Stimulated activated effector memory CD8-positive, alpha-beta T cell treated with anti-CD3 and anti-CD28 coated beads, Interleukin-12 subunit alpha, Interleukin-12 subunit beta, amount 100 ng/mL, for 72 hours (primary cell): ENCODE measurements around the gene USP13.
"Not testable (repeated sequence)": the region's sequence is repeated elsewhere in the genome, so short reads cannot be mapped to it uniquely, and the experiment has no call there.

Source experiments
- ATAC-seq: fragments of 150-1000 bp; cut with Tn5 transposase; 2 replicates; pipeline ENCODE4 v1.10.0; 2021
- DNase-seq, 2 donors: peaks; one replicate each; pipeline ENCODE4 v3.0.0; 2021 to 2022; ENCODE audit warnings: low spot score in 2 of 2
- H3K27ac Mint-ChIP-seq: one replicate; pipeline ENCODE4 v1.8.0; 2022; ENCODE audit warnings: mild to moderate bottlenecking, mixed read lengths
- H3K36me3 Mint-ChIP-seq: one replicate; pipeline ENCODE4 v1.8.0; 2022; ENCODE audit warnings: mild to moderate bottlenecking, mixed read lengths
- H3K4me1 Mint-ChIP-seq: one replicate; pipeline ENCODE4 v1.8.0; 2022; ENCODE audit warnings: mixed read lengths
- H3K4me3 Mint-ChIP-seq: one replicate; pipeline ENCODE4 v1.8.0; 2022; ENCODE audit warnings: mild to moderate bottlenecking, mixed read lengths
- H3K9me3 Mint-ChIP-seq: one replicate; pipeline ENCODE4 v1.8.0; 2022; ENCODE audit warnings: mixed read lengths

Gene USP13

DNA sequence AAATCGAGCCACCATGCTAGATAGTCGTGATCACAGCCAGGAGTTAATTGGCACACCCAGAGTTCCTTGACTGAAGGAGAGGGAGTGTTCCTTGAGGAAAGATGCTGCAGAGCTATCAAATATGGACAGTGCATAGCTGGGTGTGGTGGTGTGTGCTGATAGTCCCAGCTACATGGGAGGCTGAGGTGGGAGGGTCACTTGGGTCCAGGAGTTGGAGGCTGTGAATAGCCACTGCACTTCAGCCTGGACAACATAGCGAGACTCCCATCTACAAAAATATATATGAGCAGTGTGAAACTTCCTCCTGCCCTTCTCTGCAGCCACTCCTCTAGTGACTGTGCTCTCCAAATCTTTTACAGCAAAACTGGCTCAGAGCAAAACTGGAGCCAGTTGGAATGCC lies 10.0 kb upstream of the USP13 start:
- H3K27ac Mint-ChIP-seq = no peak overlapping the region

DNA sequence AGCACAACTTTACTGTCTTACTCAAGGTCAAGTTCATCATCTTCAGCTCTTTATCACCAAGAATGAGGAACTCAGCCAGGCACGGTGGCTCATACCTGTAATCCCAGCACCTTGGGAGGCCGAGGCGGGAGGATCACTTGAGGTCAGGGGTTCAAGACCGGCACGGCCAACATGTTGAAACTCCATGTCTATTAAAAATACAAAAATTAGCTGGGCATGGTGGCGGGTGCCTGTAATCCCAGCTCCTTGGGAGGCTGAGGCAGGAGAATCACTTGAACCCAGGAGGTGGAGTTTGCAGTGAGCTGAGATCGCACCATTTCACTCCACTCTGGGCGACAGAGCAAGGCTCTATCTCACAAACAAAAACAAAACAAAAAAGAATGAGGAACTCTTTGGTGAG lies 9.0 kb upstream of the USP13 start:
- not testable (repeated sequence) for H3K27ac Mint-ChIP-seq, H3K4me3 Mint-ChIP-seq, ATAC-seq, H3K36me3 Mint-ChIP-seq, DNase-seq, H3K4me1 Mint-ChIP-seq, H3K9me3 Mint-ChIP-seq

More for the DNA sequence above, 10.0 kb upstream of the USP13 start:
- no peak for ATAC-seq
- Mint-ChIP-seq H3K4me1 (no peaks in the 10 kb centered on the region), H3K4me3 (no peak overlapping the region), H3K36me3 (no peaks in the 10 kb centered on the region), H3K9me3 (no peaks in the 10 kb centered on the region)
- DNase-seq = no peak

DNA sequence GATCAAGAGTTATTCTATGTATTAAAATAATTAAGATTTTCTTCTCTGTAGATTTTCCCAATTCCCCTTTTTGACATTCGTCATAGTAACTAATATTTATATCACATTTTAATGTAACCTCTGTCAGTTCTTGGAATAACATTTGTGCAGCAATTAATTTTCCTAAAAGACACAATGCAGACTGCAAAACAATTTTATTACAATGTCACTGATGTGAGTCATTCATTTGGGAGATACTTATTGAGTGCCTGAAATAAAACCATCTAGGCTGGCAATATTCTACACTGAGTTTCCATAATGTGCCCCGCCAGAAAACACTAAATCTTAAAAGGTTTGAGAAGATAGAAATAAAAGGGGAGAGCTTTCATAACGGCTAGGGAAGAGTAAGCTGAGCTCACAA lies 6.7 kb upstream of the USP13 start:
- H3K4me1 Mint-ChIP-seq = no peaks in the 10 kb centered on the region

DNA sequence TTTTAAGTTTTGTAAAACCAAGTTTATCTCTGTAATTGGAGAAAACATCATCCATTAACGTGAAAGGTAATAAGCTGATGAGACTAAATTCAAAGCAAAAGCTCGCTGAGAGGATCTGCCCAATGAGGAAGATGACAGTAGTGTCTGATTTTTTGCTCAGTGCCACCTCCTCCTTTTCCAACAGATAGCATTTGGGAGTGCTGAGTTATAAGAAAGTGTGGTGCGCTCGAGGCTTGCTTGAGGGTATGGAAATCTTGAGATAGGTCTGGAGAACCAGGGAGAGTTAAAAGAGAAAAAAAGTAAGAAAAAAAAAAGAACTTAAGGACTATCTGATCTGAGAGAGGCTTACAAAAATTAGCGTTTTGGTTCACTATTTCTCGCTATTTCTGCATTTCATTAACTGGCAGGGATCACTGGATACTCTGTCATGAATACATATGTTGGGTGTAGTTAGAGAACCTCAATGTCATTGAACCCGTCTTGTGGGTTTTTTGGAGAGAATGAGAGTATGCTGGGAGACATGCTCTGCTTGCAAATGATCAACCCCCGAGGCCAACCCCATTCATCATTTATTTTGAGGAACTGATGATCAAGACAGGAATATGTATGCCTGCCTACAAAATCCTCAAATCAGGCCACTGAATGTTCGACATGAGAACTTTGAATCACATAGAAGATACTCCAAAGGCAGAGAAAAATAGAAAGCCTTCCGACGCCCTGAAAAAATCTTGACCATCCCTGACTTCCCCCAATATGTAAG lies 973 bp upstream of the USP13 start:
- no peak for DNase-seq
- no peaks in the 10 kb centered on the region for H3K36me3 Mint-ChIP-seq
- no peak overlapping the region for H3K27ac Mint-ChIP-seq
- H3K4me3 Mint-ChIP-seq = peak overlapping the region; percentile 94
- ATAC-seq = no peak
- H3K9me3 Mint-ChIP-seq = no peaks in the 10 kb centered on the region
- H3K4me1 Mint-ChIP-seq = peaks cover 12% of the 10 kb centered on the region

More for the DNA sequence above, 6.7 kb upstream of the USP13 start:
- Mint-ChIP-seq H3K9me3 (no peaks in the 10 kb centered on the region), H3K4me3 (no peak overlapping the region), H3K27ac (no peak overlapping the region), H3K36me3 (no peaks in the 10 kb centered on the region)
- no peak for DNase-seq
- ATAC-seq = no peak

DNA sequence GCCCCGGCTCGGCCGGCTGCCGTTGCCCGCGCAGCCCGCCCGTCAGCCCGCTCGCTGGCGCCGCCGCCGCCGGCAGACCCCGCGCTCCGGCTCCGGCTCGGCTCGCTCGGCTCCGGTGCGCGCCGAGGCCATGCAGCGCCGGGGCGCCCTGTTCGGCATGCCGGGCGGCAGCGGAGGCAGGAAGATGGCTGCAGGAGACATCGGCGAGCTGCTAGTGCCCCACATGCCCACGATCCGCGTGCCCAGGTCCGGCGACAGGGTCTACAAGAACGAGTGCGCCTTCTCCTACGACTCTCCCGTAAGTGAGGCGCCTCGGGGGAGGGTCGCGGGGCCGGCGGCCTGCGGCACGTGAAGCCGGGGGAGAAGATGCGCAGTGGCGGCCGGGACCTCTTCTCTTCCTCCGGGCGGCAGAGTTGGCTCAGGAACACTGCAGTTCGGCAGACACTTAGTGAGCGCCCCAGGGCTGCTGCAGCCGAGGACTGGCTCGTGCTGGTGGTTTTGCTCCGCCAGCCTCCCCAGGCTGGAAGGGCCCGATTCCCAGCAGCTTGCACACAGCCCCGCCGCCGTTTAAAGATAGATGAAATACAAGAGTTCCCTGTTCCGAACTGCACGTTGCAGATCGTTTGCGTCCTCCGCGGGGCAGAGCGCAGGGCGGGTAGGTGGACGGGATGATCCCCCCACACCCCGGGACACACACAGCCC lies 407 bp downstream of the USP13 start:
- peak; percentile 45 to 82 for DNase-seq
- peak; percentile 82 for ATAC-seq
- Mint-ChIP-seq H3K36me3 (no peaks in the 10 kb centered on the region), H3K9me3 (no peaks in the 10 kb centered on the region), H3K4me1 (peaks cover 12% of the 10 kb centered on the region), H3K27ac (peak overlapping the region; percentile 93), H3K4me3 (peak overlapping the region; percentile 94)

DNA sequence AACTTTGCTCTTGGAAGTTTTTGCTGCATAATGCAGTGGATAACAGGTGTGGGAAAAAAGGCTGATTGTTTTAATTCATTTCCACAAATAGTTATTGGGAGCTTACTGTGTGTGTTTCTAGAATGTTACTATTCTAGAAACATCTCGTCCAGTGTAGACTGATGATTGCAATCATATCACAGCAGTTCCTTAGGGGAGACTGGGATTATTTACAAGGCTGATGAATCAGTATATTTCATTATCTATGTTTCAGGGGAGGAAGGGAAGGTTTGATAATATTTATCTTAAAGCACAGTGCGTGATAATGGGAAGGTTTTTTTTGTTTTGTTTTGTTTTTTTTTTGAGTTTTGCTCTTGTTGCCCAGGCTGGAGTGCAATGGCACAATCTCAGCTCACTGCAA lies 2.4 kb downstream of the USP13 start:
- no peak for ATAC-seq
- Mint-ChIP-seq H3K36me3 (no peaks in the 10 kb centered on the region), H3K27ac (no peak overlapping the region), H3K4me3 (no peak overlapping the region), H3K4me1 (peaks cover 12% of the 10 kb centered on the region), H3K9me3 (no peaks in the 10 kb centered on the region)
- DNase-seq = no peak

DNA sequence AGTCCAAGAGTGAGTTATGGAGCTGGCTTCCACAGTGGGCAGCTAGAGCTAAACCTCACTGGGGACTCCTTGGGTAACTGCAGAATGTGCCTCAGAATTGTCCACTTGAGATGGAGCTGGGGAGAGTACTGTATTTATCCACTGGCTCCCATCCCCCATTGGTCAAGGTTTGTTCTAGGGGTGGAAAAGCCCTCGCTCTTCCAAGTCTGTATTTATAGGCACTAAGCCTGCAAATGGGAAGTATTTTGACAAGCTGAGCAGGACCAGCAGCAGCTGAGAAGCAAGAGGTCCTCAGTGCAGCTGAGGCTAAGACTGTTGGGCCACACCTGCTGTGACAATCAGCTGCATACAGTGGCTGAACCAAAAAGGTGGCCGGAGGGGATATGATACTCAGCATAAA lies 5.8 kb downstream of the USP13 start:
- Mint-ChIP-seq H3K27ac (no peak overlapping the region), H3K9me3 (no peaks in the 10 kb centered on the region), H3K4me1 (peaks cover 7% of the 10 kb centered on the region), H3K4me3 (no peak overlapping the region), H3K36me3 (no peaks in the 10 kb centered on the region)
- ATAC-seq = no peak
- no peak for DNase-seq

DNA sequence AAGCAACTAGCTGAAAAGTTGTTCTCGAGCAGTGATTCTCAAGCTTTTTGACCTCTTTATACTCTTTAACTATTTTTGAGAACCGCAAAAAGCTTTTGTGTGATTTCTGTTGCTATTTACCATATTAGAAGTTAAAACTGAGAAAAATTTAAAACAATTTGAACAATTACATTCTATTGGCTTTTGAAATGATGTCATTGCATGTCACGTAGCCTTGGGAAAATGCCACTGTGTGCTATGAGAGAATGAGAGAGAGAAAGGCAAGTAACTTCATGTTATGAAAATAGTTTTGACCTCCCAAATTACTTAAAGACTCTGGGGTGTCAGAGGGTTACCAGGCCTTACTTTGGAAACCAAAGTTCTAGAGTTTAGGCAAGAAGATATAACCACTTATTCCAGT lies 8.0 kb downstream of the USP13 start:
- Mint-ChIP-seq H3K27ac (no peak overlapping the region), H3K4me3 (no peak overlapping the region), H3K4me1 (peaks cover 9% of the 10 kb centered on the region), H3K36me3 (no peaks in the 10 kb centered on the region), H3K9me3 (no peaks in the 10 kb centered on the region)
- DNase-seq (no peak), ATAC-seq (no peak)

DNA sequence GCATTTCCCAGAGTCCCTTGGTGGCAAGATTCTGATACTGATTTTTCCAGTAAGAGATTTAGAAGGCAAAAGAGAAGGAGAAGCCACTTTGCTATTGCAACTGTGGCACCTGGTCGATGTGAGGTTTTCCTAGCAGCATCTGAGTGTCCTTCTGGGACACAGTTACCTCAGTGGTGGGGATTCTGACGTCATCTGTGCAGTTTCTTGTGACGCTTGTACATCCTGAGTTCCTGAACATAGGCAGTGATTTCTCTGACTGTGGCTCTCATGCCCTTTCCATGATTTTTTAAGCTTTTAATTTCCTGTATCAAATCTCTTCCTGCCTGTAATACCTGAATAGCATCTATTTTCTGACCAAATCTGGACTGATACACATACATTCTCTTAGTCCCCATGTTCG lies 8.9 kb downstream of the USP13 start:
- H3K4me1 Mint-ChIP-seq = peaks cover 12% of the 10 kb centered on the region

DNA sequence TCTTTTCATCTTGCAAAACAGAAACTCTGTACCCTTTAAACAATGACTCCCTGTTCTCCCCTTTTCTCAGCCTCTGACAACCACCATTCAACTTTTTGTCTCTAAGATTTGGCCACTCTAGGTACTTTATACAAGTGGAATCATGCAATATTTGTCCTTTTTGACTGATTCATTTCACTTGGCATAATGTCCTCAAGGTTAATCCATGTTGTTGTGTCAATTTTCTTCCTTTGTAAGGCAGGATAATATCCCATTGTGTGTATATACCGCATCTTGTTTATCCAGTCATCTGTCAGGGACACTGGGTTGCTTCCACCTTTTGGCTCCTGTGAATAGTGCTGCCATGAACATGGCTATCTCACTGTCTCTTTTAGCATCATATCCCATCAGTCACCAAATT lies 10.3 kb downstream of the USP13 start:
- H3K4me3 Mint-ChIP-seq = no peak overlapping the region

More for the DNA sequence above, 8.9 kb downstream of the USP13 start:
- Mint-ChIP-seq H3K9me3 (no peaks in the 10 kb centered on the region), H3K4me3 (no peak overlapping the region), H3K36me3 (no peaks in the 10 kb centered on the region), H3K27ac (no peak overlapping the region)
- ATAC-seq (no peak), DNase-seq (no peak)

DNA sequence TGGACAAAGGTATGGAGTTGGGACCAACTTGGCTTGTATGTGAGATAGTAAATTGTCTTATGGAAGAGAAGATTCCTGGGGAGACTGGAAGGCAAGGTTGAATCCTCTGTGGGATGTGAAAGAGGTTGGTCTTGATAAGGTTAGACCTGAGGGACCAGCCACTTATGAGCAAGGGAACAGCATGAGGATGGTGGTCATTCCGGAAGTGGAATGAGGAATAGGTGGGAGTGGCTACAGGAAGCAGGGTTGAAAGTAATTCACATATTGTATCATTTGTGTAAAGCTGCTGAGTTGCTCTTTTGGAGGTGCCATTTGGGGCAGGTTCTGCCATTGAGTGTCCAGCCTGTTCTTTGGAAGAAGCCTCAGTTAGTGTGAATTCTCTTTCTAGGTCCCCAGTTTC lies 13.2 kb downstream of the USP13 start:
- DNase-seq = no peak
- Mint-ChIP-seq H3K4me1 (peaks cover 12% of the 10 kb centered on the region), H3K9me3 (no peaks in the 10 kb centered on the region), H3K36me3 (no peaks in the 10 kb centered on the region), H3K27ac (no peak overlapping the region), H3K4me3 (no peak overlapping the region)
- no peak for ATAC-seq

More for the DNA sequence above, 10.3 kb downstream of the USP13 start:
- Mint-ChIP-seq H3K9me3 (no peaks in the 10 kb centered on the region), H3K4me1 (peaks cover 12% of the 10 kb centered on the region), H3K27ac (no peak overlapping the region), H3K36me3 (no peaks in the 10 kb centered on the region)
- DNase-seq (no peak), ATAC-seq (no peak)

DNA sequence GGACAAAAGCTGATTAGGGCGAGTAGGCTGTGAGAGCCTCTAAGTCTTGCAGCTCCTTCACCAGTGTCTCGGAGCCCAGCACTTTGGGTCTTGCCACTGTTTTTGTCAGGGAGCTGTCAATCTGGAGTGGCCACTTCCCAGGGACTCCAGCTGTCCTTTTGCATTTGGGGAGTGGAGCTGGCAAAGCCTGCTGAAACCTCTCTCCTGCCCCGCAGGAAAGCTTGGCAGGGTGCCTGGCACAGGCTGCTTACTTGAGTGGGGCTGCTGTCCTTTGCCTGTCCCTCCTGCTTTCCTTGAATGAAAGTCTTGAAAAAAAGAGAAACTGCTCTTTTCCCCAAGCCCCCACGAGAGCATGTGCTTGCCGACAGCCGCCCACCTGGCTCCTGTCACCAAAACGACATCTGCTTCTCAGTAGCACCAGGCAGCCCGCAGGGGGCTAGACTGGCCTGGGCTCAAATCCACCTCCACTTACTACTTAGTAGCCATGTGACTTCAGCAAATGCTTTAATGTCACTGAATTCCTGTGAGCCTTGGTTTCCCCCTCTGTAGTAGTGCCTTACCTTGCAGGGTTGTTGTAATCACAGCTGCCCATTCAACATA lies 13.7 kb downstream of the USP13 start:
- Mint-ChIP-seq H3K4me1 (peaks cover 12% of the 10 kb centered on the region), H3K36me3 (no peaks in the 10 kb centered on the region), H3K9me3 (no peaks in the 10 kb centered on the region), H3K4me3 (no peak overlapping the region), H3K27ac (no peak overlapping the region)
- no peak for DNase-seq
- no peak for ATAC-seq

DNA sequence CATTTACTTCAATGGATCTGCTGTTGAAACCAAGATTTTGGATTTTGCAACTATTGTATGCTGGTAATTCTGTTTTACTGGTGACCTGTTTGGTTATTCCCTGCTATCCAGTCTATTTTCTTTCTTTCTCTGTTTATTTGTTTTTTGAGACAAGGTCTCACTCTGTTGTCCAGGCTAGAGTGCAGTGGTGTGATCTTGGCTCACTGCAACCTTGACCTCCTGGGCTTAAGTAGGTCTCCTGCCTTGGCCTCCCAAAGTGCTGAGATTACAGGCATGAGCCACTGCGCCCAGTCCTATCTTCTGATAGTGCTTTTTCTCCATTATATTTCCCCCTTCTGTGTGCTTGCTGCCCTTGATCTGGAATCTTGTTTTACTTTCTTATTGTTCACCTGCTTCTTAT lies 15.6 kb downstream of the USP13 start:
- Mint-ChIP-seq H3K9me3 (no peaks in the 10 kb centered on the region), H3K4me1 (peaks cover 12% of the 10 kb centered on the region), H3K27ac (no peak overlapping the region), H3K4me3 (no peak overlapping the region), H3K36me3 (no peaks in the 10 kb centered on the region)
- ATAC-seq (no peak), DNase-seq (no peak)

DNA sequence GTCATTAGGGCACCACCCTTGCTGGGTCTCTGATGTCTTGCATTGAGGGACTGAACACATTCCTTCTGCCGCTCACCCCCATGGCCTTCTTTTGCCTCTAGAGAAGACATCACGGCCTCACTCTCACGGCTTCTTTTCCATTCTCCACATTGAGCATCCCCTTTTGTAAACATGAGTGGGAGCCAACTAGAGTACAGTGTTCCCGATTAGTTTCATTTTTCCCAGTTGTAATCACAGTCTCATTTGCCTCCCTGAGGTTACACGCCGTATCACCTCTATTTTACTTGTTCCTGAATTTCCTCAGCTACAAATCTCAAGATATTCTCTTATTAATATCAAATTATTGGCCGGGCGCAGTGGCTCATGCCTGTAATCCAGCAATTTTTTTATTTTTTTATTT lies 17.5 kb downstream of the USP13 start:
- H3K9me3 Mint-ChIP-seq = no peaks in the 10 kb centered on the region
- no peak overlapping the region for H3K4me3 Mint-ChIP-seq
- no peak for DNase-seq
- H3K27ac Mint-ChIP-seq = no peak overlapping the region
- no peak for ATAC-seq
- H3K4me1 Mint-ChIP-seq = peaks cover 7% of the 10 kb centered on the region
- H3K36me3 Mint-ChIP-seq = no peaks in the 10 kb centered on the region

DNA sequence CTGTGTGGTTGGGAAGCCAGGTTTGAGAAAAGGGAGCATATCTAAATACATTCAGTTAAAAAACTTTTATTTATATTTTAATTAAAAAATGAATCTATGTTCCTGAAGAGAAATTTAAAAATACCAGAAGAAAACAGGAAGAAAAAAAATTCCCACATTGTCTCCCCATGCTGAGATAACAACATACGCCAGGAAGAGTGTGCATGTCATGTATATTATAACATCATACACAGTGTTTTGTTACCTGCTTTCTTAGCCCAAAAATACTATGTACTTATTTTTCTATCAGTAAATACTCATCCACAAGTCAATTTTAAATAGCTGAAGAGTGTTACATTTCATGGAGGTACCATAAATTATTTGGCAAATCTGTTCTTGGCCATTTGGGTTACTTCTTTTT lies 18.5 kb downstream of the USP13 start:
- Mint-ChIP-seq H3K27ac (no peak overlapping the region), H3K4me1 (no peaks in the 10 kb centered on the region), H3K36me3 (no peaks in the 10 kb centered on the region), H3K4me3 (no peak overlapping the region), H3K9me3 (no peaks in the 10 kb centered on the region)
- ATAC-seq (no peak), DNase-seq (no peak)

DNA sequence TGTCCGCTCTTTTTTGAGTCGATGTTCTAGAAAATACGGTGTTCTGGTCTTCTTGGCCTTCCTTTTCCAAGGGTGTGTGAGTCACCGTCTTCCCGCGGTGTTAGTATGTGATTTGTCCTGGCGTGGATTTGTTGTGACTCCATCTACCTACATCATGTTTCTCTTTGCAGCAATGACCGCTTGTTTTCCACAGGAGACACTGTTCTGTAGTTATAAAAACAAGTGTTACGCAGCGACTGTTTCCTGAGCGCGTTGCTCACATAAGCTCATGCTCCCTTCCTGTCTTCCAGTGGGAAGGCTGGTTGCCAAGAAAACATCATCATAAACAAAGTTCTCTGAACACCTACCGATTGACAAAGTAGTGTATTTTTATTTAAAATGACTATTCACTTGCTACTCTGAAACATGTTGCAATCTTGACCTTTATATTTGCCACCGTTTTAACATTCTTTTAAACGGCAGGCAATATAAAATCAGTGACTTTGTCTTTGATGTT lies 19.0 kb downstream of the USP13 start:
- DNase-seq = no peak
- Mint-ChIP-seq H3K4me3 (no peak overlapping the region), H3K4me1 (no peaks in the 10 kb centered on the region)

More for the DNA sequence above, 19.0 kb downstream of the USP13 start:
- Mint-ChIP-seq H3K36me3 (no peaks in the 10 kb centered on the region), H3K9me3 (no peaks in the 10 kb centered on the region), H3K27ac (no peak overlapping the region)
- no peak for ATAC-seq
